ENCODE results near the gene ZNF536.

The ZNF536 gene

DNA sequence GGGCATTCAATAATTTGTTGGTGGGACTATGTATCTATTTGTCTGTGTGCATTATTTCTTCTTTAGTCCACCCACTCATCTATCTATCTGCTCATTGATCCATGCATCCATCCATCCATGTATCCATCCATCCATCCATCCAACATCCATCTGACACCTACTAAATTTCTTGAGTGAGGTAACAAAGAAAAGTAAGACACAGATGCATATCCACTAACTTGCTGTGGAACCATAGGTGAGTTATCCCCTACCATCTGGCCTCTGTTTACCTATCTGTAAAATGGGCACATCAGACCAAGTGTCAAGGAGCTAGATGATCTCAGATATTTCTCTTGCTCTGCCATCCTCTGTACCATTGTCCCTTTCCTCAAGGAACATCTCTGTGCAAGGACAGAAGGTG is 54.7 kb downstream of the ZNF536 start:
- DNase-seq (ENCODE audit: low spot score in 2 of 2) = no peak
- ATAC-seq (replicated peaks; ENCODE audit: extremely low read depth, poor library complexity, severe bottlenecking) = no peak
- no peaks in the 10 kb centered on the region for H3K27me3 Mint-ChIP-seq

DNA sequence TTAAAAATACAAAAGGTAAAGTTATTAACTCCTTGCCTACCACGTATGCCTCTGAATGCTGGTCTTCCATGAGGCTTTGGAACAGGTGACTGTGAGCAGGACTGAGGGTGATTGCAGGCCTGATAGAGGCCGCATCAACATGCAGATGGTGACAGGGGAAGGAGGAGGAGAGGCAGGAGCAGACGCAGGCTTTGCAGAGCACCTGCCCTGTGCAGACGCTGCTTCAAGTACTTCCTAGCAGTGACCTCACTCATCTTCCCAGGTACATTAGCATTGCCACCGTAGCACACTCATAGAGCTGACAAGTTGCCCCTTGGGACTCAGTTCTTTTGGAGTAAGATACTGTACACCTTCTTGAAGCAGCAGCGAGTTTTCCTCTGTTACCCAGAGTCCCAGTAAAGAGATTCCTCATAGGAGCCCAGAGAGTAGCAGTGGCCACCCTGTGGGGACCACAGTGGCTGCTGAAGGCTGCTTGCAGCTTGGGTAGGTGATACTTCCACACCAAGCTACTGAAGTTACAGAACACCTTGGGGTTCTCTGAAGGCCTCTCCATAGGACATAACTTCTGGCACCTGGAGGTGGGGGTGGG is 56.0 kb downstream of the ZNF536 start:
- no peaks in the 10 kb centered on the region for H3K27me3 Mint-ChIP-seq
- DNase-seq (ENCODE audit: low spot score in 2 of 2) (no peak), ATAC-seq (replicated peaks; ENCODE audit: extremely low read depth, poor library complexity, severe bottlenecking) (no peak)

More for the DNA sequence above, 54.7 kb downstream of the ZNF536 start:
- H3K36me3 Mint-ChIP-seq (ENCODE audit: insufficient read depth) = no peaks in the 10 kb centered on the region
- no peaks in the 10 kb centered on the region for H3K4me1 Mint-ChIP-seq
- no peak overlapping the region for H3K27ac Mint-ChIP-seq (ENCODE audit: low read depth)
- peaks cover 5% of the 10 kb centered on the region for H3K9me3 Mint-ChIP-seq
- H3K4me3 Mint-ChIP-seq = no peak overlapping the region

DNA sequence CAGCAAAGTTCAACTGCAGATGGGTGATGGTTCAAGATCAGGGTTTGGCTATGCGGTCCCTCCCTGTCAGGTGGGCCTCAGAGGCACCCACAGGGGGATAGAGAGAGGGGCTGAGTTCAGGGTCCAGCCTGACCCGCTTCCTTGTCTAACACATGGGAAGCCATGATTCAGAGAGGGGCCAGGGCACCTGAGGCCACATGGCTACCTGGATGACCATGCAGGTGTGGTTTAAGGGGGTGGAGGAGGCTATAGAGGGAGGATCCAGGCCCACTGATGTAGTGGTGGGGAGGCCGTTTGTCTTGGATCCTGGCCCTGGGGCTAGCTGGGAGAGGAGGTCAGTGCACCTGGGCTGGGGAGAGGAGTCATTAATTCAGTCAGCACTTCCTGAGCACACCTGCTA is 56.7 kb downstream of the ZNF536 start:
- peaks cover 5% of the 10 kb centered on the region for H3K9me3 Mint-ChIP-seq
- no peak overlapping the region for H3K27ac Mint-ChIP-seq (ENCODE audit: low read depth)
- DNase-seq (ENCODE audit: low spot score in 2 of 2) (no peak), ATAC-seq (replicated peaks; ENCODE audit: extremely low read depth, poor library complexity, severe bottlenecking) (no peak)
- H3K4me1 Mint-ChIP-seq = no peaks in the 10 kb centered on the region
- no peak overlapping the region for H3K4me3 Mint-ChIP-seq
- no peaks in the 10 kb centered on the region for H3K27me3 Mint-ChIP-seq
- no peaks in the 10 kb centered on the region for H3K36me3 Mint-ChIP-seq (ENCODE audit: insufficient read depth)

More for the DNA sequence above, 56.0 kb downstream of the ZNF536 start:
- Mint-ChIP-seq H3K4me3 (no peak overlapping the region), H3K36me3 (ENCODE audit: insufficient read depth) (no peaks in the 10 kb centered on the region), H3K4me1 (no peaks in the 10 kb centered on the region), H3K27ac (ENCODE audit: low read depth) (no peak overlapping the region), H3K9me3 (peaks cover 5% of the 10 kb centered on the region)

DNA sequence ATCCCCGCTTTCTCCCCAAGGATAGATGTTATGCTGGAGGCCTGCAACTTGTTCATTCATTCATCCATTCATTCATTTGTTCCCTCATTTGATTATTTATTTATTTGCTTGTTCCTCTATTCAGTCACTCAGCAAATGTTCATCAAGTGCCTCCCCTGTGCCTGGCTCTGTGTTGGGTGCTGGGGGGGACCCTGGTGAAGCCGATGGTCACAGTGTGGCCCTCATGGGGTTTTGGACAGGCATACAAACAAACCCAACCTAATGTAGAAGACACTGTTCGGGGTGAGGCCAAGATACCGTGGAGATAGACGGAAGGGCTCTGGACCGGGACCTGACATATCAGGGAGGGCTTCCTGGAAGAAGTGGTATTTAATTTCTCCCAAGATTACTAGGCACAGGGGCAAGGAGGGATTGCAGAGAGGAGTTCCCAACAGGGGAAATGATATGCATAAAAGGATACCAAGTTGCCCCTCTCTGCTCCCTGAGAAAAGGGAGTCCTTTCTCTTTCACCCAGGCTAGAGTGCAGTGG is 58.1 kb downstream of the ZNF536 start:
- no peak overlapping the region for H3K4me3 Mint-ChIP-seq
- H3K36me3 Mint-ChIP-seq (ENCODE audit: insufficient read depth) = no peaks in the 10 kb centered on the region
- no peaks in the 10 kb centered on the region for H3K4me1 Mint-ChIP-seq
- H3K27me3 Mint-ChIP-seq = no peaks in the 10 kb centered on the region
- H3K27ac Mint-ChIP-seq (ENCODE audit: low read depth) = no peak overlapping the region
- ATAC-seq (replicated peaks; ENCODE audit: extremely low read depth, poor library complexity, severe bottlenecking) (no peak), DNase-seq (ENCODE audit: low spot score in 2 of 2) (no peak)
- H3K9me3 Mint-ChIP-seq = peaks cover 5% of the 10 kb centered on the region

DNA sequence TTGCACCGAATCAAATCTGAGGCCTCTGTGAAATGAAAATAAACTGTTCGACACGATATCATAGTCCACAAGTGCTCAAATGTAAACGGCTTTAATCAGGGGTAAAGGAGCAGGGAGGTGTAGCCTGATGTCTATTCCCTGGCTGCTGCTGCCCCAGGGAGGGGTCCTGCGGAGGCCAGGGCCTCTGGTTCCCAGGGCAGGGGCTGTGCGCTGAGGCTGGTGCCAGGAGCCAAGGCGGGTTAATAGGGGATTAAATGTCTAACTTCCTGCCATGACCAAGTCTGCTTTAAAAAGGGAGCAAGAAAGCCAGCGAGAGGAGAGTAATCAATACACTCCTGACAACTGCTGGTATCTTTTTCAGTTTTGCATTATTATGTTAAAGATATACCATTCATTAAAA is 59.4 kb downstream of the ZNF536 start:
- no peak for DNase-seq (ENCODE audit: low spot score in 2 of 2)
- H3K4me1 Mint-ChIP-seq = no peaks in the 10 kb centered on the region
- no peaks in the 10 kb centered on the region for H3K36me3 Mint-ChIP-seq (ENCODE audit: insufficient read depth)
- no peak for ATAC-seq (replicated peaks; ENCODE audit: extremely low read depth, poor library complexity, severe bottlenecking)
- H3K27ac Mint-ChIP-seq (ENCODE audit: low read depth) = no peak overlapping the region
- H3K9me3 Mint-ChIP-seq = peaks cover 5% of the 10 kb centered on the region
- H3K27me3 Mint-ChIP-seq = no peaks in the 10 kb centered on the region
- no peak overlapping the region for H3K4me3 Mint-ChIP-seq

DNA sequence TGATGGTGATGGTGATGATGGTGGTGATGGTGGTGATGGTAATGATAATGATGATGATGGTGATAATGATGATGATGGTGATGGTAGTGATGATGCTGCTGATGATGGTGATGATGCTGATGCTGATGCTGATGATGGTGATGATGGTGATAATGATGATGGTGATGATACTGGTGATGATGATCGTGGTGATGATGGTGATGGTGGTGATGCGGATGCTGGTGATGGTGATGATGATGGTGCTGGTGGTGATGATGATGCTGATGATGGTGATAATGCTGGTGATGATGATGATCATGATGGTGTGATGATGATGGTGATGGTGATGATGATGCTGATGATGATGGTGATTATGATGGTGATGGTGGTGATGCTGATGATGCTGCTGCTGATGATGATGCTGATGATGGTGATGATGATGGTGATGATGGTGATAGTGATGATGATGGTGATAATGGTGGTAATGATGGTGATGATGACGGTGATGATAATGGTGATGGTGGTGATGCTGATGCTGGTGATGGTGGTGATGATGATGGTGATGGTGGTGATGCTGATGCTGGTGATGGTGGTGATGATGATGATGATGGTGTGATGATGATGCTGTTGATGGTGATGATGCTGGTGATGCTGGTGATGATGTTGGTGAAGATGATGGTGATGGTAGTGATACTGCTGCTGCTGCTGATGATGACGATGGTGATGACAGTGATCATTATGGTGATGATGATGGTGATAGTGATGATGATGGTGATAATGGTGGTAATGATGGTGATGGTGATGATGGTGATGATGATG is 62.8 kb downstream of the ZNF536 start:
- H3K36me3 Mint-ChIP-seq (ENCODE audit: insufficient read depth) = no peaks in the 10 kb centered on the region
- no peaks in the 10 kb centered on the region for H3K9me3 Mint-ChIP-seq
- no peak overlapping the region for H3K27ac Mint-ChIP-seq (ENCODE audit: low read depth)
- DNase-seq (ENCODE audit: low spot score in 2 of 2) = no peak
- ATAC-seq (replicated peaks; ENCODE audit: extremely low read depth, poor library complexity, severe bottlenecking) = no peak
- no peak overlapping the region for H3K4me3 Mint-ChIP-seq
- H3K27me3 Mint-ChIP-seq = no peaks in the 10 kb centered on the region
- no peaks in the 10 kb centered on the region for H3K4me1 Mint-ChIP-seq

DNA sequence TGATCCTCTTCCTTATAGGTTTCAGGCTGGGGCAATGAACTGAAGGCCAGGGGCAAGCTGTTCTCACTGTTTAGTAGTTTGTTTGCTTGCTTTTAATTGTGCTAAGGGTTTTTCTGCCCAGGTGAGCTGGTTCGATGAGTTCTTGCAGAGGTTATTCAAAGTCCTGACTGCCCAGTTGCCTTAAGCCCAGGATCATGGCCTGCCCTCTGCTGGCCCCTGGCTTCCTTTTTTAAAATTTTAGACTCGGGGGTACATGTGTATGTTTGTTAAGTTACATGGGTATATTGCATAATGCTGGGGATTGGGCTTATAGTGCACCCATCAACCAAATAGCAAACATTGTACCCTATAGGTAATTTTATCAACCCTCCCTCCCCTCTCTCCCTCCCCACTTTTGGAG is 65.7 kb downstream of the ZNF536 start:
- Mint-ChIP-seq H3K4me3 (no peak overlapping the region), H3K9me3 (no peaks in the 10 kb centered on the region), H3K4me1 (no peaks in the 10 kb centered on the region), H3K27ac (ENCODE audit: low read depth) (no peak overlapping the region), H3K36me3 (ENCODE audit: insufficient read depth) (no peaks in the 10 kb centered on the region), H3K27me3 (peaks cover 11% of the 10 kb centered on the region)
- no peak for ATAC-seq (replicated peaks; ENCODE audit: extremely low read depth, poor library complexity, severe bottlenecking)
- no peak for DNase-seq (ENCODE audit: low spot score in 2 of 2)

DNA sequence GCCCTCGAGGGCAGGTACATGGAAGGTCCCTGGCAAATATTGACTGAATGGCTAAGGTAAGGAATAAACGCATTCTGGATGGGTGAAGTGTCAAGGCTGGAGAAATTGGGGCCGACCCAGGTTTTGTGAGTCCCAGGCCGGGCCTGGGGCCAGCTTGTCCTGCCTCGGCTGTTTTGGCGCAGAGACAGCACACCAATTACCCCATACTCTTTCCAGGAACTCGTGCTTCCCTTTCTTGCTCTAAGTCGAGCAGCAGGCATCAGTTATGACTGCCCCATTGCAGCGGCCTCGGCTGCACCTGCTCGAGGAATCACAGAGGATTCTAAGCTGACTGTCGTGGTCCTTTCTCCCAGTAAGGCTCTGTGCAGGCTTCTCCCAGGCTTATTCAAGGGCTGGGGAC is 67.1 kb downstream of the ZNF536 start:
- Mint-ChIP-seq H3K27ac (ENCODE audit: low read depth) (no peak overlapping the region), H3K4me1 (no peaks in the 10 kb centered on the region), H3K27me3 (peaks cover 11% of the 10 kb centered on the region), H3K4me3 (no peak overlapping the region), H3K9me3 (no peaks in the 10 kb centered on the region), H3K36me3 (ENCODE audit: insufficient read depth) (peaks cover 1% of the 10 kb centered on the region)
- DNase-seq (ENCODE audit: low spot score in 2 of 2) = no peak
- no peak for ATAC-seq (replicated peaks; ENCODE audit: extremely low read depth, poor library complexity, severe bottlenecking)

DNA sequence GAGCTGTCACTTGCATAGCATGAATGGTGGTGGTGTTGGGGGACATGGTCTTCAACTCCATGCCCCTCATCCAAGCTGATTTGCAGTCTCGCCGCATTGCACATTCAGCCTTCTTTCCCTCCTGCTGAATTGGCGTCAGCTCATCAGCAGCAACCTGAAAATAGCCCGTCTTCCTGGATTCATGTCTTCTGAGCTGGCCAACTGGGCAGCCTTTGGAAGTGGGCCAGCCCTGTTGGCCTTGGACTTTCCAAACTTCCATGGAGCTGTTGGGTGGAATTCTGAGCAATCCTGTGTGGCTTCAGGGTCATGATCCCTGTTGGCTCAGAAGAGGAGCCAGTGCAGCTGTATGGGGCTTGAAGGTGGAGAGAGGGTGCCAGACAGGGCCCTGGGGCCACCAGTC is 68.8 kb downstream of the ZNF536 start:
- H3K27ac Mint-ChIP-seq (ENCODE audit: low read depth) = no peak overlapping the region
- DNase-seq (ENCODE audit: low spot score in 2 of 2) (no peak), ATAC-seq (replicated peaks; ENCODE audit: extremely low read depth, poor library complexity, severe bottlenecking) (no peak)
- no peaks in the 10 kb centered on the region for H3K4me1 Mint-ChIP-seq
- H3K9me3 Mint-ChIP-seq = no peaks in the 10 kb centered on the region
- H3K4me3 Mint-ChIP-seq = no peak overlapping the region
- peaks cover 1% of the 10 kb centered on the region for H3K36me3 Mint-ChIP-seq (ENCODE audit: insufficient read depth)
- peaks cover 11% of the 10 kb centered on the region for H3K27me3 Mint-ChIP-seq

DNA sequence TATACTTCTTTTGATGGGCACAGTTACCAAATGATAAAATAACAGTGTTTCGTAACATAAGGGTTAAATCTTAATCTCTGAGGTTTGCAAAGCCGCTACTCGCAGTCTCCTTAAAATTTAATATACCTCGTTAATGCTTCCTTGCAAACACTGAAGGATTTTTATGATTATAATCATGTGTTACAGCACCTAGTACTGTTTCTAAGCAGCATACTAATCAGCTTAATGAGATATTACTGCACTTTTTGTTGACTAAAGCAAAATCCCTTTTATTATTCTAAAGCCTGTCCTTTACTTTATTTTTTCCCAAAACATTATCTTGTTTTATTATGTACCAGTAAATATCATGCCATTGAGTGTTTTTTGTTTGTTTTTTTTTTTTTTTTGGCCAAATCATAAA is 70.5 kb downstream of the ZNF536 start:
- Mint-ChIP-seq H3K27me3 (peaks cover 13% of the 10 kb centered on the region), H3K36me3 (ENCODE audit: insufficient read depth) (peaks cover 1% of the 10 kb centered on the region)
- ATAC-seq (replicated peaks; ENCODE audit: extremely low read depth, poor library complexity, severe bottlenecking) = no peak

DNA sequence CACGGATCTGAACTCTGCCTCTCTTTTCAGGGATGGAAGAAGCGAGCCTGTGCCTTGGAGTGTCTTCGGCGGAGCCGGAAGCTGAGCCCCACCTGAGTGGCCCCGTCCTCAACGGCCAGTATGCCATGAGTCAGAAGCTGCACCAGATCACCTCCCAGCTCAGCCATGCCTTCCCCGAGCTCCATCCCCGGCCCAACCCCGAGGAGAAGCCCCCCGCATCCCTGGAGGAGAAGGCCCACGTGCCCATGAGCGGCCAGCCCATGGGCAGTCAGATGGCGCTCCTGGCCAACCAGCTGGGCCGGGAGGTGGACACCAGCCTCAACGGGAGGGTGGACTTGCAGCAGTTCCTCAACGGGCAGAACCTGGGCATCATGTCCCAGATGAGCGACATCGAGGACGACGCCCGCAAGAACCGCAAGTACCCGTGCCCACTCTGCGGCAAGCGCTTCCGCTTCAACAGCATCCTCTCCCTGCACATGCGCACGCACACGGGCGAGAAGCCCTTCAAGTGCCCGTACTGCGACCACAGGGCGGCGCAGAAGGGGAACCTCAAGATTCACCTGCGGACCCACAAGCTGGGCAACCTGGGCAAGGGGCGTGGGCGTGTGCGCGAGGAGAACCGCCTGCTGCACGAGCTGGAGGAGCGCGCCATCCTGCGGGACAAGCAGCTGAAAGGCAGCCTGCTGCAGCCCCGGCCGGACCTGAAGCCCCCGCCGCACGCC is 71.5 kb downstream of the ZNF536 start:
- Mint-ChIP-seq H3K27ac (ENCODE audit: low read depth) (no peak overlapping the region), H3K9me3 (no peaks in the 10 kb centered on the region), H3K4me1 (no peaks in the 10 kb centered on the region), H3K27me3 (peaks cover 20% of the 10 kb centered on the region), H3K36me3 (ENCODE audit: insufficient read depth) (peaks cover 1% of the 10 kb centered on the region), H3K4me3 (no peak overlapping the region)
- no peak for ATAC-seq (replicated peaks; ENCODE audit: extremely low read depth, poor library complexity, severe bottlenecking)
- DNase-seq (ENCODE audit: low spot score in 2 of 2) = no peak

More for the DNA sequence above, 70.5 kb downstream of the ZNF536 start:
- no peak overlapping the region for H3K4me3 Mint-ChIP-seq
- H3K9me3 Mint-ChIP-seq = no peaks in the 10 kb centered on the region
- H3K4me1 Mint-ChIP-seq = no peaks in the 10 kb centered on the region
- DNase-seq (ENCODE audit: low spot score in 2 of 2) = no peak
- H3K27ac Mint-ChIP-seq (ENCODE audit: low read depth) = no peak overlapping the region

DNA sequence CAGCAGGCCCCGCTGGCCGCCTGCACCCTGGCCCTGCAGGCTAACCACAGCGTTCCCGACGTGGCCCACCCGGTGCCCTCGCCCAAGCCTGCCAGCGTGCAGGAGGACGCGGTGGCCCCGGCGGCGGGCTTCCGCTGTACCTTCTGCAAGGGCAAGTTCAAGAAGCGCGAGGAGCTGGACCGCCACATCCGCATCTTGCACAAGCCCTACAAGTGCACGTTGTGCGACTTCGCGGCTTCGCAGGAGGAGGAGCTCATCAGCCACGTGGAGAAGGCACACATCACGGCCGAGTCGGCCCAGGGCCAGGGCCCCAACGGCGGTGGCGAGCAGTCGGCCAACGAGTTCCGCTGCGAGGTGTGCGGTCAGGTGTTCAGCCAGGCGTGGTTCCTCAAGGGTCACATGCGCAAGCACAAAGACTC is 72.1 kb downstream of the ZNF536 start:
- H3K9me3 Mint-ChIP-seq = no peaks in the 10 kb centered on the region
- ATAC-seq (replicated peaks; ENCODE audit: extremely low read depth, poor library complexity, severe bottlenecking) (no peak), DNase-seq (ENCODE audit: low spot score in 2 of 2) (no peak)
- H3K36me3 Mint-ChIP-seq (ENCODE audit: insufficient read depth) = peaks cover 1% of the 10 kb centered on the region
- no peak overlapping the region for H3K4me3 Mint-ChIP-seq
- H3K27ac Mint-ChIP-seq (ENCODE audit: low read depth) = no peak overlapping the region
- peaks cover 20% of the 10 kb centered on the region for H3K27me3 Mint-ChIP-seq
- no peaks in the 10 kb centered on the region for H3K4me1 Mint-ChIP-seq
